ENCODE results near the gene SPTLC2.

The SPTLC2 gene

GRCh38 chr14:77489041-77489440, 127.4 kb downstream of the SPTLC2 start:
- no peak for TF ChIP-seq CTCF (IDR thresholded peaks at IDR 0.05)
- intact Hi-C loops (cut with DNase I; ENCODE audit: low total_unique reads): no loop called here
- DNase-seq: no peak

GRCh38 chr14:77488558-77488957, 127.9 kb downstream of the SPTLC2 start:
- no peaks in the 10 kb centered on the region for H3K27me3 ChIP-seq
- no peak for DNase-seq
- no peaks in the 10 kb centered on the region for H3K36me3 ChIP-seq
- intact Hi-C loops (cut with DNase I; ENCODE audit: low total_unique reads): no loop called here
- no peaks in the 10 kb centered on the region for H3K4me1 ChIP-seq
- H3K27ac ChIP-seq: no peak overlapping the region
- TF ChIP-seq CTCF (IDR thresholded peaks at IDR 0.05): no peak
- no peak overlapping the region for H3K4me3 ChIP-seq
- H3K9me3 ChIP-seq: no peaks in the 10 kb centered on the region

More at GRCh38 chr14:77489041-77489440, 127.4 kb downstream of the SPTLC2 start:
- Histone ChIP-seq H3K27me3 (no peaks in the 10 kb centered on the region), H3K4me1 (no peaks in the 10 kb centered on the region), H3K27ac (no peak overlapping the region), H3K9me3 (no peaks in the 10 kb centered on the region), H3K4me3 (no peak overlapping the region), H3K36me3 (no peaks in the 10 kb centered on the region)

- Histone ChIP-seq H3K4me3 (no peak overlapping the region), H3K27me3 (no peaks in the 10 kb centered on the region), H3K36me3 (no peaks in the 10 kb centered on the region), H3K9me3 (no peaks in the 10 kb centered on the region), H3K27ac (no peak overlapping the region), H3K4me1 (no peaks in the 10 kb centered on the region)
- intact Hi-C loops (cut with DNase I; ENCODE audit: low total_unique reads): no loop called here
- no peak for TF ChIP-seq CTCF (IDR thresholded peaks at IDR 0.05)
- no peak for DNase-seq
These were observed 130.3 kb downstream of the SPTLC2 start for GRCh38 chr14:77485901-77486678.

- peak in 1 of 2 donors; percentile 20 for DNase-seq
- Histone ChIP-seq H3K27ac (no peak overlapping the region), H3K27me3 (no peaks in the 10 kb centered on the region), H3K4me1 (no peaks in the 10 kb centered on the region), H3K4me3 (no peak overlapping the region), H3K36me3 (no peaks in the 10 kb centered on the region), H3K9me3 (no peaks in the 10 kb centered on the region)
- no peak for TF ChIP-seq CTCF (IDR thresholded peaks at IDR 0.05)
- intact Hi-C loops (cut with DNase I; ENCODE audit: low total_unique reads): no loop called here
These were observed 131.2 kb downstream of the SPTLC2 start for GRCh38 chr14:77485256-77485655.

GRCh38 chr14:77482422-77482821, 134.0 kb downstream of the SPTLC2 start:
- H3K27me3 ChIP-seq: no peaks in the 10 kb centered on the region
- DNase-seq: no peak
- no peaks in the 10 kb centered on the region for H3K36me3 ChIP-seq
- TF ChIP-seq CTCF (IDR thresholded peaks at IDR 0.05): no peak
- no peaks in the 10 kb centered on the region for H3K9me3 ChIP-seq
- H3K4me1 ChIP-seq: no peaks in the 10 kb centered on the region
- no peak overlapping the region for H3K27ac ChIP-seq
- no peak overlapping the region for H3K4me3 ChIP-seq
- intact Hi-C loops (cut with DNase I; ENCODE audit: low total_unique reads): no loop called here
